ENCODE measurements around the gene RECK.
A peak's percentile ranks its signal among the peaks of the same experiment; 100 is the strongest.
"Not testable (repeated sequence)": the region's sequence is repeated elsewhere in the genome, so short reads cannot be mapped to it uniquely, and the experiment has no call there.

Gene RECK

GRCh38 chr9:36064448-36065037 lies 27.8 kb downstream of the RECK start:
- no peak for DNase-seq (ENCODE audit: low spot score)

- no peak for DNase-seq (ENCODE audit: low spot score)
These were observed 37.3 kb downstream of the RECK start for GRCh38 chr9:36074055-36074454.

DNA sequence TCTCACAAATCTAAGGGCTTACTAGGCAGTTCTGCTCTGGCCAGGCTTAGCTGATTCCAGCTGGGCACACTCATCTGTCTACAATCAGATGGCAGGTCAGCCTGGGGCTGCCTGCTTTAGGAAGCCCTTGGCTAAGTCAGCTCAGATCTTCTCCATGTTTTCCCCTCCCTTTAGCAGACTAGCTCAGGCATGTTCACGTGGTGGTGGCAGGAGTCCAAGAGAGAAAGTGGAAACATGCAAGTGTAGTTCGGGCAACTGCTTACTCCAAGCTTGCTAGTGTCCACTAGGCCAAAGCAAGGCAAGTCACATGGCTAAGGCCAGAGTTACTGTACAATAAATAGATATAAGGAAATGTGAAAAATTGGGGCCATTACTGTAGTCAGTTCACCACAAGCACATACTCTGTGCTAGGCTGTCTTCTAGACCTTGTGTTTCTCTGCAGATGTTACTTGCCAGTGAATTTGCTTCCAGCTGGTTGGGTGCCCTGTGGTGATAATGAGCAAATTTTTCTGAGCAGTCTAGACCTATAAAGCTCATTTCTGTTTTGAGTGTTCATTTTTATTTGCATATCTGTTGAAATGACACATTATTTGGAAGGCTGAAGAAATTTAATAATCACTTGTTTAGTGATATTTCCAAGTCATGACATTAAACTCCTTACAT lies 38.3 kb downstream of the RECK start:
- DNase-seq (ENCODE audit: low spot score), result no peak

DNA sequence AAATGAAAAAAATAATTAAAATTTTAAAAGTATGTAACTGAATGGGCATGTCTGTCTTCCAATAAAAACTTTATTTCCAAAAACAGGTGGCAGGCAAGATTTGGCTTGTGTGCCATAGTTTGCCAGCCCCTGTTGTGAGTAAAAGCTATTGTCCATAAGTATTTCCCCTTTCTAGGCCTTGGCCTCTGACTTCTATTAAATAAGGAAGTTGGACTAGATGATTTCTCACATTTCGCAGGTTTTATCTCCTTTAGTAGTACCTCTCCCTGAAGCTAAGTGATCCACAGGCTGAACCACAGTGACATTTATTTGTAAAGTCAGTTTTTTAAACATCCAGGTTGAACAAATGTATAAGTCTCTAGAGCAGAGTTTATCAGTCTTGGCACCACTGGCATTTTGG lies 41.3 kb downstream of the RECK start:
- DNase-seq (ENCODE audit: low spot score), result no peak

DNA sequence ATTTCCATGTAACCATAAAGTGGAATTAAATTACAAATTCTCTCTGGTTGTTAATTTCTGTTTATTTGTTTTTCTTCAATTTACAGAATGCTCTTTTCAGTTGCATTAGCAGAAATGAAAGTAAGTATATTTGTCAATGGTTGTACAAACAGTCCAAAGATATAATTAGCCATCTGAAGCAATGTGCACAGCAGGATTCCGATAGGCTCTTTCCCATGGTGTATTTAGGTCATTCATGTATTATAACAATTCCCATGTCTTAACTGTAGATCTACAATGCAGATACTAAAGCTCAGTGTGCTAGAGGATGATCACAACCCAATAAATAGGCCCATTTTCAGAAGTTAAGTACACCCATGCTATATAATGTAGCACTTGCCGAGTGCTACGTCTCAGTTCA lies 43.8 kb downstream of the RECK start:
- no peak for DNase-seq (ENCODE audit: low spot score)

GRCh38 chr9:36082931-36083330 lies 46.2 kb downstream of the RECK start:
- DNase-seq (ENCODE audit: low spot score), result no peak

DNA sequence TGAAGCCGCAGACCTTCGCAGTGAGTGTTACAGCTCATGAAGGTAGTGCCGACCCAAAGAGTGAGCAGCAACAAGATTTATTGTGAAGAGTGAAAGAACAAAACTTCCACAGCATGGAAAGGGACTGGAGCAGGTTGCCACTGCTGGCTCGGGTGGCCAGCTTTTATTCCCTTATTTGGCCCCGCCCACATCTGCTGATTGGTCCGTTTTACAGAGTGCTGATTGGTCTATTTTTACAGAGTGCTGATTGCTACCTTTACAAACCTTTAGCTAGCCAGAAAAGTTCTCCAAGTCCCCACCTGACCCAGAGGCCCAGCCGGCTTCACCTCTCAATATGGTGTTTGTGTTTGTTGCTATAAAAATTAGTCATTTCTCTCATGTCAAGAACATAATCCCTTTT lies 49.7 kb downstream of the RECK start:
- no peak for DNase-seq (ENCODE audit: low spot score)

- DNase-seq (ENCODE audit: low spot score), result not testable (repeated sequence)
These were observed 50.3 kb downstream of the RECK start for GRCh38 chr9:36087054-36087453.

DNA sequence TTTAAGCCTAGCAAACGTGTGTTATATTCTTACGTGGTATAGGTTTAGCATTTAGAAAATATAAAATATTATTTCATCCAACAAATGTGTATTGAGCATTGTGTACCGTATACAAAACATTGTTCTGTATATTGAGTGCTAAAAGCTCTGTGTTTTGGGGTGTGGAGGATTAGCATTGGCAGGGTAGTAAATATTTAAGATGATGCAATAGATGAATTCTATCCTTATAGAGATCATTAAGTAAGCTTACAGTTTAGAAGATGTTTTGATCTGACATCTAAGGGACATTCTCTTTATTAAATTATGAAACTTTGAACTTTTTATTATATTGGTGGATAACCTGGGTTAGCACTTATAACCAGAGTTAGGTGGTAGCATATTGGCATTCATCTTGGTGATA lies 51.3 kb downstream of the RECK start:
- DNase-seq (ENCODE audit: low spot score), result no peak

- no peak for DNase-seq (ENCODE audit: low spot score)
These were observed 54.6 kb downstream of the RECK start for GRCh38 chr9:36091026-36091953.

DNA sequence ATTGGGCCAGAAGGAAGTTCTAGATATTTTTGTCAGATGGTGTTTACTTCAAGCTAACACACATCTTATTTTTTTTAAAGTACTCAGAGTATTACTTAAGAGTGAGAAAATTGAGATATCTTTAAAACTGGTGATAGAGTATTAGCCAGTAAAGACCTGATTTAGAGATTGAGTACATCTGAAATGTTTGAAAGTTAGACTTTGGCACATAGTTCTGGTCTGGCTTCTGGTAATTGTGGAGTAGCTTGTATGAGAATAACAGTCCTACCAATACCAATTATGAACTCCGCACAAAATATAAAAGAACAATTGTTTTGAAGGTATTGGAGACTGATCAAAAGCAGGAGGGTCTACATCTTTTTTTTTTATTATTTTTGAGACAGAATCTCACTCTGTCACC lies 55.3 kb downstream of the RECK start:
- no peak for DNase-seq (ENCODE audit: low spot score)

DNA sequence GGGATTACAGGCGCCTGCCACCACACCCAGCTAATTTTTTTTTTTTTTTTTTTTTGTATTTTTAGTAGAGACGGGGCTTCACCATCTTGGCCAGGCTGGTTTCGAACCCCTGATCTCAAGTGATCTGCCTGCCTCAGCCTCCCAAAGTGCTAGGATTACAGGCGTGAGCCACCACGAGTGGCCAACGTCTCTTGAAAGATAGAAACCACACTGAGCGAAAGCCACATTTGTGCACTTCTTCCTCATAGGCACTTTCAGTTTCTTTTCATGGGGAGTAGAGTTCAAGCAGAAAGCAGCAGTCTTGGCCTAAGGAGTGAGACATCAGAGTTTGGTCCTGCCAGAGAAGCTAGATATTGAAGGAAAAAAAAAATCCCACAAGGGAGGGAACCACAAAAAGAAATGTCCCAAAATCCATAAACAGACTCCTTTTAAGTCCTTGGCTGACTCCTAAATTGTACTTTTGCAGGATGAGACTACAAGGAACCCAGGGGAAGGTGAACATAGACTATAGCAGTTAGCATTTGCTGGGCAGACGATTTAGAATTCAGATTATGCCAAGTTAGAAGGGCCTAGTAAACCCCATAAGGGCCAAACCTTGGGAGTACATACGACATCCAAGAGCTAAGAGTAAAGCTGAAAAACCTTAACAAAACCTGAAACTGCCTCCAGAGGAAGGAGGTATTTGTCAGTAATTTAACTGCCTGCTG lies 55.9 kb downstream of the RECK start:
- no peak for DNase-seq (ENCODE audit: low spot score)

GRCh38 chr9:36093384-36093783 lies 56.7 kb downstream of the RECK start:
- DNase-seq (ENCODE audit: low spot score), result no peak

- DNase-seq (ENCODE audit: low spot score), result no peak
These were observed 63.0 kb downstream of the RECK start for GRCh38 chr9:36099718-36100117.

DNA sequence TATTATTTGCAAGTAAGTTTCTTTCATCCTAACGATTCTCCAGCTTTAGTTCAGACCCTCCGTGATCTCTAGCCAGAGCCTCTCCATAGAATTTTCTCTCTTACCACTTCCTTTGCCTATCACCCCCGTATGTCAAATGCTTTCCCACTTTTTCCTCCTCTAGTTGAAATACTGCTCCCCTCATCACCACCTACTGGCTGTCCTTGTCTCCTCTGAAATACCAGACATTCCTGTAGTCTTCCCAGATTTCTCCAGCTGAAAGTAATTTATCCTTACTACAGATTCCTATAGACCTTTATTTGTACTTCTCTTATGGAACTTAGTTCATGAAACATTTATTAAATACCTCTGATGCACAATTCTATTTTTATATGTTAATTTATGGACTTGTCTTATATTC lies 63.8 kb downstream of the RECK start:
- no peak for DNase-seq (ENCODE audit: low spot score)

DNA sequence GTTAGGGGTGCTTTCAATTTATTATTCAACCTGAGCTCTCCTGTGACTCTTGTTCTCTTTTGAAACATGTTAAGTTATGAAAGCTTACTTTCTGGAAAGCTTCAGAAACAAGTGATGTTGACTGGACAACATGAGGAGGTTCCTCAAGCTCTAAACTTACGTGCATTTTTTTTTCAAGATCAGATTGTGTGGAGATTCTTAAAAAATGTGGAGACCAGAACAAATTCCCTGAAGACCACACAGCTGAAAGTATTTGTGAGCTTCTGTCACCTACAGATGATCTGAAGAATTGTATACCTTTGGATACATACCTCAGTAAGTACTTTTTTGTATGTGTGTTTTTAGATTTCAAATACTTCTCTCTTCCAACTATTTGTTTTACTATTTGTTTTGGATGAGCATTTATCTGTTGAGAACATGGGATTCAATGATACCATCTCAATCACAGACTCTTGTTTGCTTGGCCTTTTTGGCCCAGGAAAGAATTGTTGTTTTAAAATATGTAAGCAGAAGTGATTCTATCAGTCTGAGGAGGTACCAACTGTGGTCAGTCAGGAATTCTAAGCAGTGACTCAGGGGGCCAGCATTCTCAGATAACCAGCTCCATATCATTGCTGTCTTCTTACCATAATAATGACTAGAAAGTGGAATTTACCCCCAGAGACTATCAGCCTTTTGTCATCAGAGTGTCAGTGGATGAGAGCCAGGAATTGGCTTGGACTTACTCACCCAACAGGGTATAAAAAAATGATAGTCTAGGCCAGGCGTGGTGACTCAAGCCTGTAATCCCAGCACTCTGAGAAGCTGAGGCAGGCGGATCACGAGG lies 65.4 kb downstream of the RECK start:
- no peak for DNase-seq (ENCODE audit: low spot score)

GRCh38 chr9:36102742-36103495 lies 66.2 kb downstream of the RECK start:
- DNase-seq (ENCODE audit: low spot score), result peak; percentile 66

DNA sequence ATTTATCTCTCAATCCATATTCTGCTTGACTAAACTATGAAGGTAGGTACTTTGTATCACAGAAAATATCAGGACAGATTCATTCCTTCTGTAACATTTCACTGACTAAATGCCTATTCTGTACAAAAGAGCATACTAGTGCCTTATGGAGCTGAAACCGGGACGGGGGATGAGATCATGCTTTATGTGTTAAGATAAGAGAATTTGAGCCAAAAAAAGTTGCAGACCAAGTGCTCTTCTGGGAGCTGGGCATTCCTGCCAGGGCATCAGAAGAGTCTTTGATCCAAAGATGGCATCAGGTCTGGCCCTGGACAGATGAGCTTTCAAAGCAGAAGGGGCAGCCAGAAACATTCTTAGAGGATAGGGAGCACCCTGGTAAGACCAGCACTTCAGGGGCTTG lies 72.4 kb downstream of the RECK start:
- DNase-seq (ENCODE audit: low spot score), result no peak

- DNase-seq (ENCODE audit: low spot score), result no peak
These were observed 73.7 kb downstream of the RECK start for GRCh38 chr9:36110434-36110833.

DNA sequence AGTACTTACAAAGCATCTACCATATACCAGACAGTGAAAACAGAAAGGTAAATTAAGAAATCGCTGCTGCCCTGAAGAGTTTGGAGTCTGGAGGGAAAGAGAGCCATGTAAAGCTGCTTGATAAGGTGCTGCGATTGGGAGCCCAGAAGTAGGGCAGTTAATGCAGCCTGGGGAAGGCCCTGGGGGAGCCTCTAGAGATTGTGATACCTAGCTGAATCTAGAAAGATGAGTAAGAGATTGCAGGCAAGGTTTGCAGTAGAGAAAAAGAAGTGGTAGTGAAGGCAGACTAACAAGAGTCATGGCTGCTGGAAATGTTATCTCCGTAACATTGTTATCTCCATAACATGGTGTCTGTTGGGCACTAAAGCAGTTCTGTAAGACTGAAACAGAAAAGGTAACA lies 75.8 kb downstream of the RECK start:
- no peak for DNase-seq (ENCODE audit: low spot score)

- DNase-seq (ENCODE audit: low spot score), result no peak
These were observed 77.3 kb downstream of the RECK start for GRCh38 chr9:36113999-36114398.

Measured in HuH-7 (cell line).